ENCODE data around the gene NFATC2. TPM values are rescaled to one million over a fixed set of nuclear protein-coding genes. Genes with fewer than 3 reads are reported as not detected.

Gene NFATC2
- total RNA-seq, 4 donors from 2014 or later, result 1.6 to 3.9 (median 2.8) TPM

DNA sequence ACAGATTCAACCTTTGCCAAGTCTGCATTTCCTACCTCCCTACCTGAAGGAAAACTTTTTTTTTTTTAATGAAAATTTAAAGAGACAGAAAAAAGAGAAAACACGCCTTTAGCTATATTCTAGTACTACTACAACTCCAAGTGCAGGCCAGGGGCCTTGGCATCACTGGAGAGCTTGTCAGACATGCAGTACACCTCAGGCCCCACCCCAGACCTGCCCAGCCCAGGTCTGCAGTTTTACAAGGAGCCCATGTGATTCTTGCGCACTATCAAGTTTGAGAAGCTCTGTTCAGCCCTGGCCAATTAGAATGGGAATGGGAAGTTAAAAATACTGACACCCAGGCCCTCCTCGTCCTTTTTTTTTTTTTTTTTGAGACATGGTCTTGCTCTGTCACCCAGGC is 85.0 kb downstream of the NFATC2 start:
- intact Hi-C loops (cut with DNase I; ENCODE audit: low total_unique reads) (loop anchor here (2.0 kb wide), 1 partner anchor 45 kb away; no protein-coding TSS in a partner anchor), in situ Hi-C loops (cut with MboI; ENCODE audit: low sequenced_read_pairs in 4 of 4) (loop anchor here in 1 of 4 donors (10.0 kb wide), 1 partner anchor 107 kb away; no protein-coding TSS in a partner anchor)
- H3K4me1 ChIP-seq, result peaks cover 17% of the 10 kb centered on the region in 2 donors
- H3K27me3 ChIP-seq, result no peaks in the 10 kb centered on the region
- no peak for DNase-seq
- H3K4me3 ChIP-seq, result no peak overlapping the region
- no peaks in the 10 kb centered on the region for H3K36me3 ChIP-seq
- no peaks in the 10 kb centered on the region for H3K9me3 ChIP-seq
- no peak overlapping the region for H3K27ac ChIP-seq
- TF ChIP-seq, protein P1, sequence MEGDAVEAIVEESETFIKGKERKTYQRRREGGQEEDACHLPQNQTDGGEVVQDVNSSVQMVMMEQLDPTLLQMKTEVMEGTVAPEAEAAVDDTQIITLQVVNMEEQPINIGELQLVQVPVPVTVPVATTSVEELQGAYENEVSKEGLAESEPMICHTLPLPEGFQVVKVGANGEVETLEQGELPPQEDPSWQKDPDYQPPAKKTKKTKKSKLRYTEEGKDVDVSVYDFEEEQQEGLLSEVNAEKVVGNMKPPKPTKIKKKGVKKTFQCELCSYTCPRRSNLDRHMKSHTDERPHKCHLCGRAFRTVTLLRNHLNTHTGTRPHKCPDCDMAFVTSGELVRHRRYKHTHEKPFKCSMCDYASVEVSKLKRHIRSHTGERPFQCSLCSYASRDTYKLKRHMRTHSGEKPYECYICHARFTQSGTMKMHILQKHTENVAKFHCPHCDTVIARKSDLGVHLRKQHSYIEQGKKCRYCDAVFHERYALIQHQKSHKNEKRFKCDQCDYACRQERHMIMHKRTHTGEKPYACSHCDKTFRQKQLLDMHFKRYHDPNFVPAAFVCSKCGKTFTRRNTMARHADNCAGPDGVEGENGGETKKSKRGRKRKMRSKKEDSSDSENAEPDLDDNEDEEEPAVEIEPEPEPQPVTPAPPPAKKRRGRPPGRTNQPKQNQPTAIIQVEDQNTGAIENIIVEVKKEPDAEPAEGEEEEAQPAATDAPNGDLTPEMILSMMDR (IDR thresholded peaks at IDR 0.05 in 4 of 5, conservative IDR thresholded peaks at IDR 0.05 in 1 of 5), result no peak
- TF ChIP-seq POLR2A (IDR thresholded peaks at IDR 0.05), result no peak
- ATAC-seq, result no peak

DNA sequence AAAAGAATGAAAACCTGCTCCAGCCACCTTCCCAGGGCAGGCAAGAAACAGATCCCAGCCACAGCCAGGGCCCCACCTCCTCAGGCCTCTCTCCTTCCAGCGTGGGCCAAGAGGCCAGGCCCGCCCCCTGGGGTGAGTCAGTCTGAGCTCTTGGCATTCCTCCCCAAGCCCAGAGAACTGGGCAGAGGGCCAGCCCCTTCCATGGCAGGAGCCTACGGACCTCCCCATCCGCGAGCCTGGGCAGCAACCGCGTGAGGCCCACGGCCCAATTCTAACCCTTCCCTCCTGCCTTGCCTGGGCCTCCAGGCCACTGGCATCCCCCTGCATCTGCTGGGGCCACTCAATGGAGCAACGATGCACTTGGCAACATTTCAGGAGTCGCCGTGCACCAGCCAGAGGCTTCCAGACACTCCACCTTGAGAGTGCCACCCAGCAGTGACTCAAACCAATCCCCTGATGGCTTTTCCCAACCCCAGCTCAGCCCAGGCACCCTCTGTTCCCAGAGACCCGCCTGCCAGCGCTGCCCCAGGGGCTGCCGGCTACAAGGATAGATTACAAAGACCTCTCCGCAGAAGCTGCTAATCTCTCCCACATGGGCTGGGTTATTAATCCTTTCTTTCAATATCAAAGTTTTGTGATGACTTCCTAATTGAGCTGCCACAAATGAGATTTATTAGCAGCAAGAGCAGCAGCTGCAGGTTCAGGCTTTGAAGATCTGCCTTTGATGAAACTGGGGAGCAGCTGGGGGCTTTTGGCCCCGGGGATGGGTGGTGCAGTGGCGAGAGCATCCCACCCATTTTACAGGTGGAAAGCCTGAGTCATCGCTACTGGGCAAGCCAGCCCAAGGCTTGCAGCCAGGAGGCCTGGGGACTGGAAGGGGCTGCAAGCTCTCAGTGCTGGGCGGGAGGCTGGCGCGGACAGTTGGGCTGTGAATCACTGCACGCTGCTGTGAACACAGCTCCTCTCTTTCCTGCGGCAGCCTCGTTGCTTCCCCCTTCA is 85.7 kb downstream of the NFATC2 start:
- intact Hi-C loops (cut with DNase I; ENCODE audit: low total_unique reads), result loop anchor here (1.0 to 2.0 kb wide), 2 partner anchors 9 to 44 kb away; no protein-coding TSS in a partner anchor
- in situ Hi-C loops (cut with MboI; ENCODE audit: low sequenced_read_pairs in 4 of 4), result loop anchor here in 1 of 4 donors (10.0 kb wide), 1 partner anchor 108 kb away; no protein-coding TSS in a partner anchor
- no peak for TF ChIP-seq POLR2A (IDR thresholded peaks at IDR 0.05)
- TF ChIP-seq, protein P1 (IDR thresholded peaks at IDR 0.05 in 4 of 5, conservative IDR thresholded peaks at IDR 0.05 in 1 of 5), result no peak

DNA sequence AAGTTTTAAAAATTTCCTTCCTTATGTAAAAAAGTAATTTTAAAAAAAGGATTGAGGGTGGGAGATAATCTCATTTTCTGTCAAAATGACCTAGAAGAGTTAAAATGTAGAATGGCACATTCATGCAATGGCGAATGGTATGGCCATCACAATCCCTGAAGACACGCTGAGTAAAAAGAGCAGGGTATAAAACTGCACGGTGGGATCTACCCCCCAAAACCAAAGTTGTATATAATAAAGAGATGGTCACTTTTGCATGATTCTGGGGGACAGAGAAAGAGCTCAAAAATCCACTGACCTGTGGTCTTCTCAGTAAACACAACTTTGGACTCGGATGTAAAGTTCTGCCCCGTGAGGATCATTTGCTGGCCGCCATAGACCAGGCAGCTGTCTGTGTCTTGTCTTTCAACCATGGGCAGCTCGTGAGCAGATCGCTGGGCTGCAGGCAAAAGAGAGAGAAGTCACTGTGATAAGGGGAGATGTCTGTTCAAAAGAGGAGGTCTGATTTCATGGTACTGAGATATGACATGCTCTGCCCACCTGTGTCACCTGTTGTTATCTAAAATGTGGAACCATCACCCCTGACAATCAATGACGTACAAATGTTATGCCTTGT is 88.2 kb downstream of the NFATC2 start:
- H3K4me1 ChIP-seq, result peaks cover 18 to 23% of the 10 kb centered on the region in 2 donors
- intact Hi-C loops (cut with DNase I; ENCODE audit: low total_unique reads) (no loop called here), in situ Hi-C loops (cut with MboI; ENCODE audit: low sequenced_read_pairs in 4 of 4) (loop anchor here in 1 of 4 donors (10.0 kb wide), 1 partner anchor 110 kb away; no protein-coding TSS in a partner anchor)
- H3K27me3 ChIP-seq, result no peaks in the 10 kb centered on the region
- H3K4me3 ChIP-seq, result no peak overlapping the region
- H3K36me3 ChIP-seq, result no peaks in the 10 kb centered on the region
- no peaks in the 10 kb centered on the region for H3K9me3 ChIP-seq
- no peak for ATAC-seq
- DNase-seq, result no peak
- TF ChIP-seq, protein P1 (IDR thresholded peaks at IDR 0.05 in 4 of 5, conservative IDR thresholded peaks at IDR 0.05 in 1 of 5), result no peak
- no peak for TF ChIP-seq POLR2A (IDR thresholded peaks at IDR 0.05)
- no peak overlapping the region for H3K27ac ChIP-seq

More for the DNA sequence above, 85.7 kb downstream of the NFATC2 start:
- peak overlapping the region; percentile 71 to 81 (median 79) for H3K27ac ChIP-seq
- no peaks in the 10 kb centered on the region for H3K36me3 ChIP-seq
- ATAC-seq, result peak; percentile 99
- peaks cover 16 to 17% of the 10 kb centered on the region in 2 donors for H3K4me1 ChIP-seq
- no peaks in the 10 kb centered on the region for H3K27me3 ChIP-seq
- H3K9me3 ChIP-seq, result no peaks in the 10 kb centered on the region
- DNase-seq, result peak; percentile 87 to 96
- H3K4me3 ChIP-seq, result peak overlapping the region; percentile 29 to 47 (median 36)

DNA sequence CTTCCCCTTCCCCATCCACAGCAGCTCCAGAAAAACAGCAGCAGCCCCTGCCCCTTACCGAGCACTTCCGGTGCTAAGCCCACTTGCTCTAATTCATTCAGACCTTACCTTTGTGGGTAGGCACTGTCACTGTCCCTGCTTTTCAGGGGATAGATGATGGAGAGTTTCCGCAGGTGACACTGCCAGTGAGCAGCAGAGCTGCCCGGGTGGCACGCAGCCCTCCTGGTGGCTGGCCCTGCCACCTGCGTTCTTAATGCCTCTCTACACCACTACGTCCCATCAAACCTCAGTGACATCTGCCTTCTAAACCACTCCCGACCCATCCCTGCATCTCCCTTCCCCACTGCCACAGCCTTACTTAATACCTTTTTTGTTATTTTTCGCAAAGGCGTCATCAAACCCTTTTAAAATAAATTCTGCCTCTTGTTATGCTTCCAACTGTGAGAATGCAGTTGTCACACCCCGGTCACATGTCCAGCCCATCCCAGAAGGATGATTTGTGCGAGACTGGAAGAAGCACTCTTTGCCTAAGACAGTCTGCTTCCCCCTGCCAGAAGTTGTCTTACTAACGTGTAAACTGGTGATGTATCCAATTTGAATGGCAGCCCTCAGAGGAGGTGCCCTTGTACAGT is 89.7 kb downstream of the NFATC2 start:
- intact Hi-C loops (cut with DNase I; ENCODE audit: low total_unique reads) (no loop called here), in situ Hi-C loops (cut with MboI; ENCODE audit: low sequenced_read_pairs in 4 of 4) (loop anchor here in 1 of 4 donors (10.0 kb wide), 1 partner anchor 112 kb away; no protein-coding TSS in a partner anchor)
- ATAC-seq (no peak), DNase-seq (no peak)
- H3K9me3 ChIP-seq, result no peaks in the 10 kb centered on the region
- H3K4me1 ChIP-seq, result peaks cover 30 to 37% of the 10 kb centered on the region in 2 donors
- no peak overlapping the region for H3K4me3 ChIP-seq
- H3K36me3 ChIP-seq, result no peaks in the 10 kb centered on the region
- no peaks in the 10 kb centered on the region for H3K27me3 ChIP-seq
- H3K27ac ChIP-seq, result no peak overlapping the region
- TF ChIP-seq, protein P1 (IDR thresholded peaks at IDR 0.05 in 4 of 5, conservative IDR thresholded peaks at IDR 0.05 in 1 of 5), result no peak
- TF ChIP-seq POLR2A (IDR thresholded peaks at IDR 0.05), result no peak
